ENCODE results near the gene EEF2.

GRCh38 chr19:3979289-3979673 is 6.0 kb downstream of the EEF2 start:
- TF ChIP-seq CTCF (conservative IDR thresholded peaks at IDR 0.05; ENCODE audit: low read depth, low read length) (no peak), EZH2phosphoT487 (IDR thresholded peaks at IDR 0.05; ENCODE audit: borderline replicate concordance, low read length) (no peak)

Measured in PC-3 (cell line).